Esophagus muscularis mucosa (tissue), 4 donors: Measurements from ENCODE around the gene DLK1.

Experiments used
- EP300 ChIP-seq: sonication (generic); formaldehyde crosslinking; IDR thresholded peaks from one replicate; pipeline ENCODE4 v1.6.1; 2017; ENCODE audit warnings: antibody characterized with exemption
- POLR2A ChIP-seq: fragments of 450-650 bp; IDR thresholded peaks from one replicate; pipeline ENCODE4 v1.6.1; 2017; ENCODE audit warnings: antibody characterized with exemption, moderate library complexity, mild to moderate bottlenecking, low read depth
- POLR2AphosphoS5 ChIP-seq, 2 donors: sonication (generic); formaldehyde crosslinking; IDR thresholded peaks; one replicate each; pipeline ENCODE4 v1.6.1; 2017; ENCODE audit warnings: antibody characterized with exemption in 2 of 2
- TF ChIP-seq, protein P1 (sequence below), 3 experiments: fragments of 200-600 bp in 2 of 3; fragments of 450-650 bp in 1 of 3; sonication (generic) in 2 of 3; IDR thresholded peaks; one replicate each; pipeline ENCODE4 v1.5.1; 2017 to 2019; ENCODE audit warnings: antibody characterized with exemption in 3 of 3, mild to moderate bottlenecking in 2 of 3, moderate library complexity in 1 of 3

DNA sequence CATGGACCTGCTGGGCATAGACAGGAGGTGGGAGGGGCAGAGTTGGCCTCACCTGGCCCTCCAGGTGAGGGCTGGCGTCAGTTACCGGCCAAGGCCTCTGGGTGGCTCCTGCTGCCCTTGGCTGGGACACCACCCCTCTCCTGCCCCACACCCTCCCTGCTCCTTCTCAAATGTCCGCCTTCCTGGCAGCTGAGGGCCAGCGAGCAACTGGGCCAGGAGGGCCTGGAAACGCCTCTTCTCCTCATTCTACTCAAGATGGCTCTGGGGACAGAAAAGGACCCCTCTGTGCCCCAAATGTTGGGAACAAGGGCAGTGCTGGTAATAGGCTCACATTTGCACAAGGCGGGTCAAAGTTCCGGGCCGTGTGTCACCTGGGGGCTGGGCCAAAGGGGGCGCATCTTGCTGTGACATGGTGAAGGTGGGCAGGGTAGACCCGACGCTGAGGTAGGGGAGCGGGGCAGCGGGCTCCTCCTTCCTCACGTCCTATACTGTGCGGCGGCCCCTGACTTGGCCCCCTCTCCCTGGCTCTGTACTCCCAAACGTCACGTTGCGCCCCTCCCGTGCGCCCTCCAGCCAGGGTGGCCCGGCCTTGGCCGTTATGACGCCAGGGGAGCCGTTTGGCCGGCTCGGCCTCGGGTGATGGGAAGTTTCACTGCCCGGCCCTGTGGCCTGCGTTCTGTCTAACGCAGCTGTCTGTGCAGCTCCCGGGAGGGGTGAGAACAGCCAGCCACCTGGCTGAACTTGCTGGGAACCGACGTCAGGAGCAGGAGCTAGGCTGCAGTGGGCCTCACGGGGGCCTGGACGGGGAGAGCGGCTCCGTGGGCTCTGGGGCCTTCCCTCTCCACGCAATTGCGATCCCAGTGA lies 18.0 kb upstream of the DLK1 start:
- TF ChIP-seq, protein P1, sequence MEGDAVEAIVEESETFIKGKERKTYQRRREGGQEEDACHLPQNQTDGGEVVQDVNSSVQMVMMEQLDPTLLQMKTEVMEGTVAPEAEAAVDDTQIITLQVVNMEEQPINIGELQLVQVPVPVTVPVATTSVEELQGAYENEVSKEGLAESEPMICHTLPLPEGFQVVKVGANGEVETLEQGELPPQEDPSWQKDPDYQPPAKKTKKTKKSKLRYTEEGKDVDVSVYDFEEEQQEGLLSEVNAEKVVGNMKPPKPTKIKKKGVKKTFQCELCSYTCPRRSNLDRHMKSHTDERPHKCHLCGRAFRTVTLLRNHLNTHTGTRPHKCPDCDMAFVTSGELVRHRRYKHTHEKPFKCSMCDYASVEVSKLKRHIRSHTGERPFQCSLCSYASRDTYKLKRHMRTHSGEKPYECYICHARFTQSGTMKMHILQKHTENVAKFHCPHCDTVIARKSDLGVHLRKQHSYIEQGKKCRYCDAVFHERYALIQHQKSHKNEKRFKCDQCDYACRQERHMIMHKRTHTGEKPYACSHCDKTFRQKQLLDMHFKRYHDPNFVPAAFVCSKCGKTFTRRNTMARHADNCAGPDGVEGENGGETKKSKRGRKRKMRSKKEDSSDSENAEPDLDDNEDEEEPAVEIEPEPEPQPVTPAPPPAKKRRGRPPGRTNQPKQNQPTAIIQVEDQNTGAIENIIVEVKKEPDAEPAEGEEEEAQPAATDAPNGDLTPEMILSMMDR (IDR thresholded peaks at IDR 0.05), result no peak
- no peak for TF ChIP-seq POLR2A
- peak; percentile 6 to 58 for TF ChIP-seq POLR2AphosphoS5 (IDR thresholded peaks at IDR 0.05)
- TF ChIP-seq EP300, result no peak
